GM10248 (cell line): Measurements from ENCODE around the gene NR1H3.
A peak's percentile ranks its signal among the peaks of the same experiment; 100 is the strongest.
"Not testable (repeated sequence)": the region's sequence is repeated elsewhere in the genome, so short reads cannot be mapped to it uniquely, and the experiment has no call there.

Source experiments
- CTCF ChIA-PET: fragments of 300-600 bp; sonication (Branson Sonifier 250); formaldehyde crosslinking; extraction: SDS; loops from one replicate; lab custom pipeline; 2021; ENCODE audit warnings: antibody characterized with exemption; lab: Yijun Ruan, JAX
- POLR2A ChIA-PET: fragments of 350-650 bp; sonication (Branson Sonifier 250); formaldehyde crosslinking; extraction: SDS; loops from one replicate; lab custom pipeline; 2020; ENCODE audit warnings: antibody characterized with exemption; lab: Yijun Ruan, JAX
- DNase-seq: peaks from one replicate; pipeline ENCODE4 v3.0.0; 2012; ENCODE audit errors: extremely low spot score
- TF ChIP-seq, protein P1 (sequence below): IDR thresholded peaks from 2 replicates; pipeline ENCODE4 v1.5.1; 2012; ENCODE audit warnings: mild to moderate bottlenecking, low read depth; ENCODE audit errors: extremely low read depth, missing control alignments, control extremely low read depth

The NR1H3 gene

GRCh38 chr11:47257517-47258316, at the start of gene NR1H3:
NR1H3 (plus strand) TSS chr11:47257996; CDS start chr11:47259217, 1,221 bp downstream.
- TF ChIP-seq, protein P1, sequence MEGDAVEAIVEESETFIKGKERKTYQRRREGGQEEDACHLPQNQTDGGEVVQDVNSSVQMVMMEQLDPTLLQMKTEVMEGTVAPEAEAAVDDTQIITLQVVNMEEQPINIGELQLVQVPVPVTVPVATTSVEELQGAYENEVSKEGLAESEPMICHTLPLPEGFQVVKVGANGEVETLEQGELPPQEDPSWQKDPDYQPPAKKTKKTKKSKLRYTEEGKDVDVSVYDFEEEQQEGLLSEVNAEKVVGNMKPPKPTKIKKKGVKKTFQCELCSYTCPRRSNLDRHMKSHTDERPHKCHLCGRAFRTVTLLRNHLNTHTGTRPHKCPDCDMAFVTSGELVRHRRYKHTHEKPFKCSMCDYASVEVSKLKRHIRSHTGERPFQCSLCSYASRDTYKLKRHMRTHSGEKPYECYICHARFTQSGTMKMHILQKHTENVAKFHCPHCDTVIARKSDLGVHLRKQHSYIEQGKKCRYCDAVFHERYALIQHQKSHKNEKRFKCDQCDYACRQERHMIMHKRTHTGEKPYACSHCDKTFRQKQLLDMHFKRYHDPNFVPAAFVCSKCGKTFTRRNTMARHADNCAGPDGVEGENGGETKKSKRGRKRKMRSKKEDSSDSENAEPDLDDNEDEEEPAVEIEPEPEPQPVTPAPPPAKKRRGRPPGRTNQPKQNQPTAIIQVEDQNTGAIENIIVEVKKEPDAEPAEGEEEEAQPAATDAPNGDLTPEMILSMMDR, result peak; percentile 36
- ChIA-PET POLR2A (interaction anchor here (0.9 kb wide), 1 partner anchor 154 kb away, joined by 3 read pairs; no protein-coding TSS in a partner anchor), CTCF (interaction anchor here (1.4 to 4.8 kb wide), 11 partner anchors 9 to 197 kb away, joined by 5 to 66 read pairs (median 21); partner anchors contain the start of genes ACP2, DDB2 and PACSIN3)
- DNase-seq, result peak; percentile 47

DNA sequence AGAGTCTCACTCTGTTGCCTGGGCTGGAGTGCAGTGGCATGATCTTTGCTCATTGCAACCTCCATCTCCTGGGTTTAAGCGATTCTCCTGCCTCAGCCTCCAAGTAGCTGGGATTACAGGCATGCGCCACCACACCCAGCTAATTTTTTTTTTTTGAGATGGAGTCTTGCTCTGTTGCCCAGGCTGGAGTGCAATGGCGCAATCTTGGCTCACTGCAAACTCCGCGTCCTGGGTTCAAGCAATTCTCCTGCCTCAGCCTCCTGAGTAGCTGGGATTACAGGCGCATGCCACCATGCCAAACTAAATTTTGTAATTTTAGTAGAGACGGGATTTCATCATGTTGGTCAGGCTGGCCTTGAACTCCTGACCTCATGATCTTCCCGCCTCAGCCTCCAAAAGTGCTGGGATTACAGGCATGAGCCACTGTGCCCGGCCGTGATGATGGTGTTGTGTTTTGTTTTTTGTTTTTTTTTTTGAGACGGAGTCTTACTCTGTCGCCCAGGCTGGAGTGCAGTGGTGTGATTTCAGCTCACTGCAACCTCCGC, 49.7 kb upstream of the NR1H3 start:
- DNase-seq, CTCF ChIA-PET, POLR2A ChIA-PET: not testable (repeated sequence)

GRCh38 chr11:47208628-47209027, 49.2 kb upstream of the NR1H3 start:
- TF ChIP-seq, protein P1, result no peak
- CTCF ChIA-PET, result interaction anchor here (1.0 to 4.3 kb wide), 2 partner anchors 31 to 32 kb away, joined by 3 to 14 read pairs; partner anchors contain the start of gene ARFGAP2
- no peak for DNase-seq
- POLR2A ChIA-PET, result no interaction called here

DNA sequence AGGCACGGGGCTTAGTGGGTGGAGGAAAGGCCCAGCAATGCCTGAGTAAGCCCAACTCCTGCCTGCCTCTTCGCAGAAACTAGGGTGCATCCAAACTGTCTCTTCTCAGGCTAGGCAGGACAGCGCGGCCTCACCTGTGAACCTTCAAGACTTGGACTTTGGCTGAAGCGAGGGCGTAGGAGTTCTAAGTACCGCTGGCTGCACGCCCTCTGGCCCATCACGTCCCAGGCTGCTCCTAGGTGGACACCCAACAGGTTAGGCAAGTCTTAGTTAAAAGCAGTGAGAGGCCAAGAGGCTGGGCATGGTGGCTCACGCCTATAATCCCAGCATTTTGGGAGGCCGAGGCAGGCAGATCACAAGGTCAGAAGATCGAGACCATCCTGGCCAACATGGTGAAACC, 44.9 kb upstream of the NR1H3 start:
- ChIA-PET CTCF (interaction anchor here (1.7 to 4.3 kb wide), 2 partner anchors 12 to 35 kb away, joined by 4 to 14 read pairs; no protein-coding TSS in a partner anchor), POLR2A (interaction anchor here (0.6 to 0.7 kb wide), 2 partner anchors 25 to 725 kb away, joined by 3 read pairs; no protein-coding TSS in a partner anchor)
- TF ChIP-seq, protein P1, result no peak
- peak; percentile 13 for DNase-seq

- DNase-seq, result peak; percentile 79
- TF ChIP-seq, protein P1, result no peak
- ChIA-PET POLR2A (interaction anchor here (0.7 to 1.4 kb wide), 3 partner anchors 26 to 1342 kb away, joined by 3 to 8 read pairs (median 4); partner anchors contain the start of gene ACP2), CTCF (interaction anchor here (1.2 to 2.0 kb wide), 5 partner anchors 13 to 195 kb away, joined by 3 to 7 read pairs (median 4); partner anchors contain the start of gene ACP2)
Measured at GRCh38 chr11:47213950-47214565, 43.7 kb upstream of the NR1H3 start.

DNA sequence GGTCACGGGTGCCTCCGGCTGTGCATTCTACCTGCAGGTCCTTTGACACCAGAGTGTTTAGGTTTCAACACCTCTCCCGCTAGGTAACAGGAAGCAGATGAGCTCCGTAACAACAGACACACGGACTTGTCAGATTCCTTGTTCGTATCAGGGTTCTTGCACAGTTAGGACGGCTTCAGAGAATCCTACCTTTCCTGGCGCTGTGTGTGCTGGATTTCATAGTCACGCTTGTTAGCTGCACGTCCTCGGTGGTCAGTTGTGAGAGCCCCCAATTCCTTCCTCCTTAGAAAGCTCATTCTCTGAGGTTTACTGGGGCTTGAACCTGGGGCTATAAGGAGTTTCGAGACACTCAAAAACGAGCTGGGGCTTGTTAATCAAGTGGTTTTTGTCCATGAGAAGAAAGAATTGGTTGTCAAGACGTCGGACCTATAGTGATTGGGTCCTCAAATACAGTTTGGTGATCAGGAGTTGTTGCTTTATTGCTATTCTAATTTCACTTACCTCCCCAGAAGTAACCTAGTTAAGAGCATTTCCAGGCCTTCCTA, 42.4 kb upstream of the NR1H3 start:
- ChIA-PET POLR2A (interaction anchor here (0.5 to 1.4 kb wide), 5 partner anchors 10 to 206 kb away, joined by 3 to 8 read pairs (median 5); no protein-coding TSS in a partner anchor), CTCF (interaction anchor here (0.9 to 2.4 kb wide), 10 partner anchors 20 to 194 kb away, joined by 3 to 18 read pairs (median 4); partner anchors contain the start of genes ACP2, ARFGAP2 and NR1H3)
- DNase-seq, result peak; percentile 9
- TF ChIP-seq, protein P1, result no peak
